HG03439 (cell line): ENCODE measurements around the gene ATG4A.

Source experiments
- ATAC-seq: cut with Tn5 transposase; IDR thresholded peaks from one replicate; pipeline ENCODE4 v1.9.1; 2021; ENCODE audit warnings: mild to moderate bottlenecking, moderate library complexity; ENCODE audit not compliant: unreplicated experiment

The ATG4A gene

GRCh38 chrX:108167211-108167872 is 75.8 kb downstream of the ATG4A start:
- ATAC-seq = no peak

GRCh38 chrX:108168961-108169740 is 77.6 kb downstream of the ATG4A start:
- no peak for ATAC-seq

- no peak for ATAC-seq
These were observed 78.2 kb downstream of the ATG4A start for GRCh38 chrX:108169768-108170167.

- no peak for ATAC-seq
These were observed 80.1 kb downstream of the ATG4A start for GRCh38 chrX:108171671-108172070.

- no peak for ATAC-seq
These were observed 82.3 kb downstream of the ATG4A start for GRCh38 chrX:108173874-108174273.

- no peak for ATAC-seq
These were observed 86.0 kb downstream of the ATG4A start for GRCh38 chrX:108177351-108178142.

- no peak for ATAC-seq
These were observed 86.5 kb downstream of the ATG4A start for GRCh38 chrX:108178143-108178498.

- ATAC-seq = no peak
These were observed 95.2 kb downstream of the ATG4A start for GRCh38 chrX:108186811-108187210.

- ATAC-seq = no peak
These were observed 106.8 kb downstream of the ATG4A start for GRCh38 chrX:108198420-108198819.

- ATAC-seq = no peak
These were observed 107.5 kb downstream of the ATG4A start for GRCh38 chrX:108199041-108199440.

- no peak for ATAC-seq
These were observed 108.1 kb downstream of the ATG4A start for GRCh38 chrX:108199691-108200090.

- no peak for ATAC-seq
These were observed 112.0 kb downstream of the ATG4A start for GRCh38 chrX:108203540-108203939.
